NCI-H748 (cell line): ENCODE data around the gene TCF25.
"Not testable (repeated sequence)": the region's sequence is repeated elsewhere in the genome, so short reads cannot be mapped to it uniquely, and the experiment has no call there.

Experiments used
- DNase-seq: peaks from one replicate; lab custom pipeline; 2025; ENCODE audit not compliant: unreplicated experiment; lab: John Stamatoyannopoulos, UW

The TCF25 gene

GRCh38 chr16:89873109-89873971, at the start of gene TCF25:
Gene TCF25, plus strand, starts transcription at chr16:89873592. Its CDS starts 76 bp downstream, at chr16:89873668.
- peak; percentile 71 for DNase-seq

- DNase-seq, result peak; percentile 2
Observed at GRCh38 chr16:89823824-89824148, 49.6 kb upstream of the TCF25 start.

- DNase-seq, result no peak
Observed at GRCh38 chr16:89826531-89827382, 46.6 kb upstream of the TCF25 start.

GRCh38 chr16:89827383-89828198, 45.8 kb upstream of the TCF25 start:
- DNase-seq, result peak; percentile 50

- peak; percentile 54 for DNase-seq
Observed at GRCh38 chr16:89828199-89828869, 45.1 kb upstream of the TCF25 start, which contains the start of gene SPIRE2. Gene SPIRE2, plus strand, starts transcription at chr16:89828475. Its CDS starts 76 bp downstream, at chr16:89828551.

- peak; percentile 56 for DNase-seq
Observed at GRCh38 chr16:89828870-89829629, 44.3 kb upstream of the TCF25 start.

- DNase-seq, result peak; percentile 21
Observed at GRCh38 chr16:89829630-89830437, 43.6 kb upstream of the TCF25 start.

- no peak for DNase-seq
Observed at GRCh38 chr16:89831810-89832328, 41.5 kb upstream of the TCF25 start.

GRCh38 chr16:89833664-89834363, 39.6 kb upstream of the TCF25 start:
- DNase-seq, result not testable (repeated sequence)

GRCh38 chr16:89834813-89835363, 38.5 kb upstream of the TCF25 start:
- DNase-seq, result not testable (repeated sequence)

GRCh38 chr16:89836484-89836883, 36.9 kb upstream of the TCF25 start:
- not testable (repeated sequence) for DNase-seq

GRCh38 chr16:89837014-89837546, 36.3 kb upstream of the TCF25 start:
- DNase-seq, result no peak

GRCh38 chr16:89841275-89841674, 32.1 kb upstream of the TCF25 start:
- no peak for DNase-seq

- no peak for DNase-seq
Observed at GRCh38 chr16:89842471-89843408, 30.7 kb upstream of the TCF25 start.

GRCh38 chr16:89843409-89844350, 29.7 kb upstream of the TCF25 start:
- no peak for DNase-seq
